IPS DF 6.9 (cell line): ENCODE measurements around the gene ALOXE3.

Source experiments
- DNase-seq: peaks from one replicate; pipeline ENCODE4 v3.0.0-alpha.2; 2013; ENCODE audit warnings: low read depth, low spot score
- H3K27ac ChIP-seq: one replicate; pipeline ENCODE4 v1.5.1; 2013; ENCODE audit warnings: low read length, control low read depth
- H3K27me3 ChIP-seq: 2 replicates; pipeline ENCODE4 v1.6.1; 2013; ENCODE audit warnings: mild to moderate bottlenecking, low read length; ENCODE audit not compliant: control insufficient read depth, insufficient read depth
- H3K36me3 ChIP-seq: 2 replicates; pipeline ENCODE4 v1.6.1; 2013; ENCODE audit warnings: low read length; ENCODE audit not compliant: control insufficient read depth, insufficient read depth
- H3K4me1 ChIP-seq: 2 replicates; pipeline ENCODE4 v1.6.1; 2013; ENCODE audit warnings: low read length; ENCODE audit not compliant: control insufficient read depth, insufficient read depth
- H3K4me3 ChIP-seq: 2 replicates; pipeline ENCODE4 v1.5.1; 2013; ENCODE audit warnings: mild to moderate bottlenecking, low read length
- H3K9me3 ChIP-seq: 2 replicates; pipeline ENCODE4 v1.6.1; 2013; ENCODE audit warnings: low read length, inconsistent platforms; ENCODE audit not compliant: control insufficient read depth, insufficient read depth
- WGBS: extraction: QIAGEN DNeasy Blood & Tissue Kit; methylation state at CpG from one replicate; pipeline ENCODE4 v1.1.7; 2013; ENCODE audit warnings: mixed read lengths, missing lambda C conversion rate; ENCODE audit not compliant: insufficient read length, insufficient coverage; 5-methylcytosine and 5-hydroxymethylcytosine counted together

Gene ALOXE3

GRCh38 chr17:8117980-8118768 lies at the start of gene ALOXE3:
Gene ALOXE3 (minus strand): TSS chr17:8118514. CDS start chr17:8117990, 524 bp downstream.
- peaks cover 23% of the 10 kb centered on the region for H3K27me3 ChIP-seq
- no peak for DNase-seq
- no peaks in the 10 kb centered on the region for H3K4me1 ChIP-seq
- no peaks in the 10 kb centered on the region for H3K9me3 ChIP-seq
- no peak within 1 kb of the TSS for H3K27ac ChIP-seq
- peak within 1 kb of the TSS; percentile 90; the same call in 1 of the 2 replicates for H3K4me3 ChIP-seq
- H3K36me3 ChIP-seq: no peaks in the 10 kb centered on the region; the same call in 1 of the 2 replicates
- no CpG with 5 or more reads among the region's 33 CpGs for WGBS

- Histone ChIP-seq H3K36me3 (no peaks in the 10 kb centered on the region), H3K27me3 (no peaks in the 10 kb centered on the region), H3K4me1 (peaks cover 4% of the 10 kb centered on the region), H3K4me3 (no peak overlapping the region), H3K27ac (no peak overlapping the region), H3K9me3 (no peaks in the 10 kb centered on the region)
- DNase-seq: no peak
- no CpG with 5 or more reads among the region's 3 CpGs for WGBS
Observed at GRCh38 chr17:8167526-8167925, 49.2 kb upstream of the ALOXE3 start.

- H3K36me3 ChIP-seq: no peaks in the 10 kb centered on the region
- no CpG with 5 or more reads among the region's 6 CpGs for WGBS
- no peak for DNase-seq
- H3K27me3 ChIP-seq: no peaks in the 10 kb centered on the region
- H3K27ac ChIP-seq: no peak overlapping the region
- H3K4me3 ChIP-seq: no peak overlapping the region
- H3K4me1 ChIP-seq: peaks cover 5% of the 10 kb centered on the region
- no peaks in the 10 kb centered on the region for H3K9me3 ChIP-seq
Observed at GRCh38 chr17:8166731-8167130, 48.4 kb upstream of the ALOXE3 start.

GRCh38 chr17:8164815-8165131 lies 46.5 kb upstream of the ALOXE3 start:
- no peaks in the 10 kb centered on the region for H3K36me3 ChIP-seq
- H3K27ac ChIP-seq: no peak overlapping the region
- no peaks in the 10 kb centered on the region for H3K27me3 ChIP-seq
- no CpG with 5 or more reads among the region's 6 CpGs for WGBS
- no peak for DNase-seq
- no peaks in the 10 kb centered on the region for H3K9me3 ChIP-seq
- H3K4me3 ChIP-seq: no peak overlapping the region
- H3K4me1 ChIP-seq: peaks cover 5% of the 10 kb centered on the region

GRCh38 chr17:8163978-8164814 lies 45.9 kb upstream of the ALOXE3 start:
- Histone ChIP-seq H3K27me3 (no peaks in the 10 kb centered on the region), H3K4me3 (no peak overlapping the region), H3K4me1 (peaks cover 5% of the 10 kb centered on the region), H3K27ac (no peak overlapping the region), H3K36me3 (no peaks in the 10 kb centered on the region), H3K9me3 (no peaks in the 10 kb centered on the region)
- no peak for DNase-seq
- WGBS: no CpG with 5 or more reads among the region's 13 CpGs

GRCh38 chr17:8162997-8163977 lies 45.0 kb upstream of the ALOXE3 start:
- peak overlapping the region; percentile 97; the same call in 1 of the 2 replicates for H3K4me3 ChIP-seq
- WGBS: no CpG with 5 or more reads among the region's 55 CpGs
- no peaks in the 10 kb centered on the region for H3K9me3 ChIP-seq
- H3K4me1 ChIP-seq: peaks cover 5% of the 10 kb centered on the region
- no peak for DNase-seq
- H3K27me3 ChIP-seq: no peaks in the 10 kb centered on the region
- no peaks in the 10 kb centered on the region for H3K36me3 ChIP-seq
- H3K27ac ChIP-seq: no peak overlapping the region

GRCh38 chr17:8162233-8162996 lies 44.1 kb upstream of the ALOXE3 start, which contains the start of gene VAMP2:
Gene VAMP2 (minus strand): TSS chr17:8162948. CDS start chr17:8162879, 69 bp downstream.
- Histone ChIP-seq H3K27ac (no peak within 1 kb of the TSS), H3K9me3 (no peaks in the 10 kb centered on the region), H3K4me1 (peaks cover 5% of the 10 kb centered on the region), H3K36me3 (no peaks in the 10 kb centered on the region), H3K27me3 (no peaks in the 10 kb centered on the region), H3K4me3 (peak within 1 kb of the TSS; percentile 97)
- DNase-seq: no peak
- no CpG with 5 or more reads among the region's 75 CpGs for WGBS

GRCh38 chr17:8161289-8162232 lies 43.2 kb upstream of the ALOXE3 start:
- Histone ChIP-seq H3K36me3 (no peaks in the 10 kb centered on the region), H3K27me3 (no peaks in the 10 kb centered on the region), H3K9me3 (no peaks in the 10 kb centered on the region), H3K27ac (no peak overlapping the region), H3K4me3 (peak overlapping the region; percentile 97; the same call in 1 of the 2 replicates), H3K4me1 (peaks cover 5% of the 10 kb centered on the region)
- DNase-seq: no peak
- WGBS: no CpG with 5 or more reads among the region's 19 CpGs

- no peak overlapping the region for H3K27ac ChIP-seq
- no CpG with 5 or more reads among the region's 5 CpGs for WGBS
Observed at GRCh38 chr17:8160741-8161221, 42.5 kb upstream of the ALOXE3 start.

More at GRCh38 chr17:8160741-8161221, 42.5 kb upstream of the ALOXE3 start:
- no peak overlapping the region for H3K4me3 ChIP-seq
- H3K27me3 ChIP-seq: no peaks in the 10 kb centered on the region
- H3K36me3 ChIP-seq: no peaks in the 10 kb centered on the region
- H3K4me1 ChIP-seq: peaks cover 5% of the 10 kb centered on the region
- no peaks in the 10 kb centered on the region for H3K9me3 ChIP-seq
- DNase-seq: no peak
